Erythroblast (primary cell): Measurements from ENCODE around the gene CERS1.

Experiments
- GATA1 ChIP-seq: IDR thresholded peaks from 2 replicates; pipeline ENCODE4 v1.6.1; 2011; ENCODE audit warnings: low read depth, mild to moderate bottlenecking, control low read depth, low read length, moderate library complexity
- POLR2A ChIP-seq: IDR thresholded peaks from 2 replicates; pipeline ENCODE4 v1.6.1; 2011; ENCODE audit warnings: mild to moderate bottlenecking, low read length

- no peak for TF ChIP-seq POLR2A
- TF ChIP-seq GATA1 = no peak
Measured at GRCh38 chr19:18919900-18920214, 23.9 kb upstream of the CERS1 start.
